Kidney (tissue), 14 donors: ENCODE measurements around the gene CNTNAP1. TPM values are rescaled to one million over a fixed set of nuclear protein-coding genes. Genes with fewer than 3 reads are reported as not detected.

Experiments used
- DNase-seq, 5 donors: peaks; one replicate each; pipeline ENCODE4 v3.0.0-alpha.2; 2013 to 2020
- FAIRE-seq: peaks from 2 replicates; lab custom pipeline; 2012; peaks lifted over from hg19 to GRCh38; lab: Jason Lieb, UNC
- H3K27ac ChIP-seq, 2 donors: one replicate each; pipeline ENCODE4 v1.7.0; 2013; ENCODE audit warnings: low read depth in 2 of 2, low read length in 2 of 2, inconsistent platforms in 1 of 2
- H3K27me3 ChIP-seq: one replicate; pipeline ENCODE4 v1.7.1; 2013; ENCODE audit warnings: low read length, inconsistent platforms; ENCODE audit not compliant: control insufficient read depth, insufficient read depth
- H3K36me3 ChIP-seq, 3 donors: one replicate each; pipeline versions ENCODE4 v1.7.0 to v1.7.1; 2013; ENCODE audit warnings: low read length in 3 of 3, control low read depth in 1 of 3, inconsistent platforms in 1 of 3; ENCODE audit not compliant: insufficient read depth in 3 of 3, control insufficient read depth in 2 of 3
- H3K4me1 ChIP-seq, 3 donors: one replicate each; pipeline versions ENCODE4 v1.7.0 to v1.7.1; 2013; ENCODE audit warnings: low read length in 3 of 3, inconsistent platforms in 1 of 3, low read depth in 1 of 3; ENCODE audit not compliant: control insufficient read depth in 2 of 3, insufficient read depth in 2 of 3
- H3K4me3 ChIP-seq, 3 donors: one replicate each; pipeline versions ENCODE4 v1.7.0 to v1.8.1; 2013; ENCODE audit warnings: low read length in 3 of 3, control low read depth in 1 of 3, inconsistent platforms in 1 of 3
- H3K9ac ChIP-seq, 3 donors: one replicate each; pipeline versions ENCODE4 v1.7.0 to v1.7.1; 2013; ENCODE audit warnings: low read length in 3 of 3, control low read depth in 1 of 3, inconsistent platforms in 1 of 3
- H3K9me3 ChIP-seq, 3 donors: one replicate each; pipeline versions ENCODE4 v1.7.0 to v1.7.1; 2013; ENCODE audit warnings: low read length in 3 of 3, control low read depth in 1 of 3, inconsistent platforms in 1 of 3; ENCODE audit not compliant: control insufficient read depth in 2 of 3, insufficient read depth in 1 of 3
- intact Hi-C: fragments of 100-400 bp; cut with DNase I; formaldehyde crosslinking; loops from one replicate; pipeline ENCODE4 v1.11.1; 2022
- polyA plus RNA-seq: library from polyadenylated mRNA; stranded (reverse); fragments of 350-450 nt; fragmentation: Illumina TruSeq; extraction: RNeasy Lipid Tissue Mini Kit (QIAGEN cat#74804); gene quantifications from one replicate; pipeline ENCODE4 v1.2.3, GENCODE V29; 2014; ENCODE audit warnings: low read depth, low replicate concordance; ENCODE audit not compliant: insufficient read depth
- total RNA-seq: library from RNA; stranded (reverse); fragmentation: NEBNext Ultra II Directional; extraction: Animal tissue kit (Norgen Biotek cat#: 25700); gene quantifications from one replicate; pipeline ENCODE4 v1.2.1, GENCODE V29; 2021
- TF ChIP-seq, protein P1 (sequence below): IDR thresholded peaks from 3 replicates; pipeline ENCODE4 v1.5.1; 2012; ENCODE audit warnings: mild to moderate bottlenecking, moderate library complexity, borderline replicate concordance; ENCODE audit not compliant: insufficient read depth; ENCODE audit errors: extremely low read depth
- donor health status: control.
- donor health status: control.
- donor health status: control.
- donor health status: control.
- donor health status: control.
- donor health status: DM: yes; HTN: yes; CAD: no.
- donor health status: Normal renal cell carcinoma (clear cell type).

The CNTNAP1 gene
- total and polyA plus RNA-seq, 2 donors from 2014 or later = 1.4 to 9.1 TPM

DNA sequence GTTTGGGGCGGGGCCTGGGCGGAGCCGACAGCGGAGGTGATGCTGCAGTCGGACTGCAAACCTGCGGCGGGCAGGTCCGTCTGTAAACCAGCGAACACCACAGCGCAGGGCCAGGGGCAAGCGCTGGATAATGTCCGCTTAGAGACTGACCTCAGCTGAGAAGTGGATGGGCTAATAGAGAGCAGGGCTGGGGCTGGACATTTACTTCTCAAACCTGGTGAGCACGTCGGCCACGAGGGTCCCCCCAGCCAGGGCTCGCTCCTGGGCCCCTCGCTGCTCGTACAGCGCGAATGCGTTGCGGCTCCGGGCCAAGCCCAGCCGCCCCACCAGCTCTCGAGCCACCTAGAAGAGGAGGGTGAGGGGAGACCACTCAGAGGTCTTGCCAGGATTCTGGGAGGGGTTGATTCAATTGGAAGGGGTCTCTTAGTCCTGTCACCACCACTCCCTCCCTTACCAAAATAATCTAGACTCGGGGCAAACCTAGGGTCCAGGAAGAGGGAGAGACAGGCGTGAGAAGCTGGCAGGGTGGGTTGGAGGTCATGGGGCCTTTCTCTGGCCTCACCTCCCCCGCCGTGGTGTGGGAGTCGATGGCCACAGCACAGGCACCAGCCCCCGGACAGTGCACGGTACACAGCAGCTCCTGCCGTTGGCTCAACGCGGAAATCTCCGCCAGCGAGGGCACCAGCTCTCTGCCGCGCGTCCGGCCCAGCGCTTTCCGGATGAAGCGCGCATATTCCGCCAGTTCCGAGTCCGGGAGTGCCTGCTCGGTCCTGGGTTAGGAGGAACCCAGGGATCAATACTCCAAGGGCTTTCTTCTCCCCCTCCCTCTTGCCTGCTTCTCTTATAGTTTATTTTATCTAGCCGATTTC is 11.3 kb upstream of the CNTNAP1 start:
- Histone ChIP-seq H3K36me3 (peaks cover 0 to 48% (median 8%) of the 10 kb centered on the region in 3 donors), H3K4me3 (no peak overlapping the region), H3K4me1 (peaks cover 0 to 30% (median 13%) of the 10 kb centered on the region in 3 donors), H3K9me3 (no peaks in the 10 kb centered on the region), H3K27me3 (no peaks in the 10 kb centered on the region), H3K9ac (no peak overlapping the region), H3K27ac (no peak overlapping the region)
- TF ChIP-seq, protein P1, sequence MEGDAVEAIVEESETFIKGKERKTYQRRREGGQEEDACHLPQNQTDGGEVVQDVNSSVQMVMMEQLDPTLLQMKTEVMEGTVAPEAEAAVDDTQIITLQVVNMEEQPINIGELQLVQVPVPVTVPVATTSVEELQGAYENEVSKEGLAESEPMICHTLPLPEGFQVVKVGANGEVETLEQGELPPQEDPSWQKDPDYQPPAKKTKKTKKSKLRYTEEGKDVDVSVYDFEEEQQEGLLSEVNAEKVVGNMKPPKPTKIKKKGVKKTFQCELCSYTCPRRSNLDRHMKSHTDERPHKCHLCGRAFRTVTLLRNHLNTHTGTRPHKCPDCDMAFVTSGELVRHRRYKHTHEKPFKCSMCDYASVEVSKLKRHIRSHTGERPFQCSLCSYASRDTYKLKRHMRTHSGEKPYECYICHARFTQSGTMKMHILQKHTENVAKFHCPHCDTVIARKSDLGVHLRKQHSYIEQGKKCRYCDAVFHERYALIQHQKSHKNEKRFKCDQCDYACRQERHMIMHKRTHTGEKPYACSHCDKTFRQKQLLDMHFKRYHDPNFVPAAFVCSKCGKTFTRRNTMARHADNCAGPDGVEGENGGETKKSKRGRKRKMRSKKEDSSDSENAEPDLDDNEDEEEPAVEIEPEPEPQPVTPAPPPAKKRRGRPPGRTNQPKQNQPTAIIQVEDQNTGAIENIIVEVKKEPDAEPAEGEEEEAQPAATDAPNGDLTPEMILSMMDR = no peak
- intact Hi-C loops = no loop called here
- peak in 1 of 5 donors; percentile 60 for DNase-seq
- FAIRE-seq = no peak

DNA sequence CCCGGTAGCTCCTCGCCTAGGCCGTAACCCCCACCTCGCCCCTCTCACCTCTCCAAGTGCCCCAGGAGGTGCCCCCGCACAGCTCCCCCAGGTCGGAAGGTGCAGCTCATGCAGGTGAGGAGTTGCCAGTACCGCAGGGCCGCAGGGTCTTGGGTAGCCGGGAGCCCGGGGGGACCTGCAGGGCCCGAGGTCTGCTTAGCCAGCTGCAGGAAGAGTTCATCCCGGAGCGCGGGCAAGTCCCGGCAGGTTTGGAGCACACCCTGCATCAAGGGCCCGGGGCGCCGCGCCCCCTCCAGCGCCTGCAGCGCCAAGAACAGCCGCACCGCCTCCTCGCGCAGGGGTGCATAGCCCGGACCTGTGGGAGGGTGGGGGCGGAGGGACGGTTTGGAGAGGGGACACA is 10.3 kb upstream of the CNTNAP1 start:
- Histone ChIP-seq H3K27ac (no peak overlapping the region), H3K36me3 (peaks cover 0 to 38% (median 4%) of the 10 kb centered on the region in 3 donors), H3K9ac (no peak overlapping the region), H3K27me3 (no peaks in the 10 kb centered on the region), H3K4me1 (peaks cover 0 to 24% (median 12%) of the 10 kb centered on the region in 3 donors), H3K4me3 (no peak overlapping the region), H3K9me3 (no peaks in the 10 kb centered on the region)
- DNase-seq = peak in 2 of 5 donors; percentile 58 to 78
- intact Hi-C loops = no loop called here
- no peak for FAIRE-seq
- TF ChIP-seq, protein P1 = no peak

DNA sequence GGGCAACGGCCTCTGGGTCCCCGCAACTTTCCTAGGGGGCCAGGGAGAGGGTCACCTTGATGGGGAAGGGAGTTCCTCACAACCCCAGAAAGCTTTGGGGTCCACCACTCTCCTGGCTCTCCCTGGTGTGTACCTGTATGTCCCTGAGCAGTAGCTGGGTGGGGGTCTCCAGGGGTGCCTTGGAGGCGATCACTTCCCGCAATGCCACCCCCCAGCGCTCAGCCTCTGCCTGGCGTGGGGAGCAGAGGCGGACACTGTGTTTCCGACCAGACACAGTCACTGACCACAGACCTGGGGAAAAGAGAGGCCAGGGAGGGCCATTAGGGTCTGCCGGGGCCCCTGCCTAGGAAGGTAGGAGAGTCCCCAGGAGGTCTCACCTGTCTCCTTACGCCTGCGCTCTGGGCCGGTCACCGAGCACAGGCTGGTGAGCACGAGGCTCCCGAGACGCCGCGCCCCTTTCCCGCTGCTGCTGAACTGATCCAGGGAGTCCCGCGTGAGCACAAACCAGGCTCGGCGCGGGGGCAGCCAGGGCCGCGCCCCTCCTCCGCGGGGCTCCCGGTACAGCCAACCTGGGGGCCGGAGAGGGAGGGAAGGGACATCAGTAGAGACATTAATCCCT is 9.0 kb upstream of the CNTNAP1 start:
- Histone ChIP-seq H3K9me3 (no peaks in the 10 kb centered on the region), H3K9ac (no peak overlapping the region), H3K4me1 (peaks cover 0 to 17% (median 0%) of the 10 kb centered on the region in 3 donors), H3K36me3 (peaks cover 0 to 29% (median 4%) of the 10 kb centered on the region in 3 donors), H3K4me3 (no peak overlapping the region), H3K27me3 (no peaks in the 10 kb centered on the region), H3K27ac (peak overlapping the region in 1 of 2 donors; percentile 53)
- DNase-seq (peak in 2 of 5 donors; percentile 36 to 76), FAIRE-seq (no peak)
- intact Hi-C loops = no loop called here
- TF ChIP-seq, protein P1 = no peak
